KMS-11 (cell line): ENCODE measurements around the gene PRDM12.

ENCODE experiments used
- H2AFZ ChIP-seq: fragments of 200-600 bp; sonication (generic); 2 replicates; pipeline ENCODE4 v1.6.1; 2016; ENCODE audit warnings: antibody characterized with exemption, mixed run types, low read depth
- H3K27ac ChIP-seq: fragments of 200-600 bp; sonication (generic); 2 replicates; pipeline ENCODE4 v1.6.1; 2016; ENCODE audit warnings: mild to moderate bottlenecking, mixed run types
- H3K27me3 ChIP-seq: fragments of 200-600 bp; sonication (generic); 2 replicates; pipeline ENCODE4 v1.6.1; 2017; ENCODE audit warnings: mild to moderate bottlenecking, low read depth, mixed run types, moderate library complexity; ENCODE audit not compliant: insufficient read depth
- H3K36me3 ChIP-seq: fragments of 200-600 bp; sonication (generic); 2 replicates; pipeline ENCODE4 v1.6.1; 2017; ENCODE audit warnings: mild to moderate bottlenecking, mixed run types; ENCODE audit not compliant: insufficient read depth
- H3K4me1 ChIP-seq: fragments of 200-600 bp; sonication (generic); 2 replicates; pipeline ENCODE4 v1.6.1; 2016; ENCODE audit warnings: mild to moderate bottlenecking, low read depth, mixed run types; ENCODE audit not compliant: poor library complexity, severe bottlenecking
- H3K4me2 ChIP-seq: fragments of 200-600 bp; sonication (generic); 2 replicates; pipeline ENCODE4 v1.7.0; 2016; ENCODE audit warnings: mild to moderate bottlenecking, mixed run types
- H3K4me3 ChIP-seq: fragments of 200-600 bp; sonication (generic); IDR thresholded peaks from 2 replicates; pipeline ENCODE4 v1.6.1; 2017; ENCODE audit warnings: low read depth, low read length, mixed read lengths; ENCODE audit not compliant: insufficient read depth
- H3K79me2 ChIP-seq: fragments of 200-600 bp; sonication (generic); 2 replicates; pipeline ENCODE4 v1.6.1; 2016; ENCODE audit warnings: low read depth, mixed run types; ENCODE audit not compliant: insufficient read depth
- H3K9ac ChIP-seq: fragments of 200-600 bp; sonication (generic); 2 replicates; pipeline ENCODE4 v1.6.1; 2016; ENCODE audit warnings: mild to moderate bottlenecking, mixed run types
- H4K20me1 ChIP-seq: fragments of 200-600 bp; sonication (generic); 2 replicates; pipeline ENCODE4 v1.6.1; 2016; ENCODE audit warnings: mild to moderate bottlenecking, mixed run types; ENCODE audit not compliant: insufficient read depth
- CTCF ChIP-seq: fragments of 200-600 bp; sonication (generic); conservative IDR thresholded peaks from 2 replicates; pipeline ENCODE4 v1.6.1; 2017; ENCODE audit warnings: low read depth, mild to moderate bottlenecking, antibody characterized with exemption, low read length, moderate library complexity, mixed read lengths

Gene PRDM12

GRCh38 chr9:130731355-130731754, 67.0 kb downstream of the PRDM12 start:
- Histone ChIP-seq H3K4me2 (no peak overlapping the region), H3K4me3 (no peak overlapping the region), H3K27ac (no peak overlapping the region), H3K79me2 (peaks cover 5% of the 10 kb centered on the region; the same call in 1 of the 2 replicates), H3K4me1 (peaks cover 7% of the 10 kb centered on the region), H3K27me3 (no peaks in the 10 kb centered on the region), H4K20me1 (no peaks in the 10 kb centered on the region), H3K9ac (no peak overlapping the region), H3K36me3 (no peaks in the 10 kb centered on the region), H2AFZ (no peak overlapping the region)
- TF ChIP-seq CTCF = no peak

- H3K27ac ChIP-seq = no peak overlapping the region
- peaks cover 5% of the 10 kb centered on the region; the same call in 1 of the 2 replicates for H3K79me2 ChIP-seq
- no peak for TF ChIP-seq CTCF
- H2AFZ ChIP-seq = no peak overlapping the region
- H3K9ac ChIP-seq = no peak overlapping the region
- H3K27me3 ChIP-seq = no peaks in the 10 kb centered on the region
- no peak overlapping the region for H3K4me3 ChIP-seq
- no peak overlapping the region for H3K4me2 ChIP-seq
- H4K20me1 ChIP-seq = no peaks in the 10 kb centered on the region
- H3K4me1 ChIP-seq = peaks cover 7% of the 10 kb centered on the region
- no peaks in the 10 kb centered on the region for H3K36me3 ChIP-seq
Measured at GRCh38 chr9:130732136-130732535, 67.7 kb downstream of the PRDM12 start.
